ENCODE measurements around the gene ATP5F1D. TPM values are rescaled to one million over a fixed set of nuclear protein-coding genes. Genes with fewer than 3 reads are reported as not detected.

The ATP5F1D gene
- total and polyA plus RNA-seq, 2 of the 13 experiments (the other 11 are each of a cell fraction or from before 2014, with no cell fraction given), result 39.4 to 78.7 TPM

DNA sequence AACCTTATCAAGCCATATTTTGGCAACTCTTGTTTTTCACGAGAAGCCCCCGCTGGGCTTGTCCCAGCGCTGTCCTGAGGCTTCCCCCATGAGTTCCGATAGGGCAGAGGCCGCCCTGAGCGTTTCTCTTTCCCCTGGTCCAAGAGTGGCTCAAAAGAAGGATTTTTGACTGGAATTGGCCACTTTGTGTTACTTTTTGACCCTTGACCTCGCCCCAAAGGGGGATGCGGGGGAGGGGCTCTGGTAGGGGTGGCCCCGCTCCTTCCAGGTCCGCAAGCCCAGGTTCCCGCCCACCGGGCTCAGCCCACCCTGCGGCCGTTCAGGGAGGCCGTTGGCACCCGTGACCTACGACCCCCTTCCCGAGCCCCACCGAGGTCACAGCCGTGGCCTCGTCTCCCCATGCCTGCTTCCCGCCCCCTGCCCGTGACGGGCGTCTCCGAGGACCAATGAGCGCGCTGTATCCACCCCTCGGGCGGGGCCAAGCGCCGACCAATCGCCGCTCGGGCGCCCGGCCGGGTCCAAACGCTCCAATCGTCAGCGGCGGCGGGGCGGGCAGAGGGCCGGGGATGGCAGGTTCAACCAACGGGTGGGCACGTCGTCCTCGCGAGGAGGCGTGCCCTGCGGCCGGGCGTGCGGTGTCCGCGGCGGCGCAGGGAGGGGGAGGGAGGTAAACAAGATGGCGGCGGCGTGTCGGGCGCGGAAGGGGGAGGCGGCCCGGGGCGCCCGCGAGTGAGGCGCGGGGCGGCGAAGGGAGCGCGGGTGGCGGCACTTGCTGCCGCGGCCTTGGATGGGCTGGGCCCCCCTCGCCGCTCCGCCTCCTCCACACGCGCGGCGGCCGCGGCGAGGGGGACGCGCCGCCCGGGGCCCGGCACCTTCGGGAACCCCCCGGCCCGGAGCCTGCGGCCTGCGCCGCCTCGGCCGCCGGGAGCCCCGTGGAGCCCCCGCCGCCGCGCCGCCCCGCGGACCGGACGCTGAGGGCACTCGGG lies 36.1 kb upstream of the ATP5F1D start, which contains the start of gene STK11 (continued):
- TF ChIP-seq, protein P1, sequence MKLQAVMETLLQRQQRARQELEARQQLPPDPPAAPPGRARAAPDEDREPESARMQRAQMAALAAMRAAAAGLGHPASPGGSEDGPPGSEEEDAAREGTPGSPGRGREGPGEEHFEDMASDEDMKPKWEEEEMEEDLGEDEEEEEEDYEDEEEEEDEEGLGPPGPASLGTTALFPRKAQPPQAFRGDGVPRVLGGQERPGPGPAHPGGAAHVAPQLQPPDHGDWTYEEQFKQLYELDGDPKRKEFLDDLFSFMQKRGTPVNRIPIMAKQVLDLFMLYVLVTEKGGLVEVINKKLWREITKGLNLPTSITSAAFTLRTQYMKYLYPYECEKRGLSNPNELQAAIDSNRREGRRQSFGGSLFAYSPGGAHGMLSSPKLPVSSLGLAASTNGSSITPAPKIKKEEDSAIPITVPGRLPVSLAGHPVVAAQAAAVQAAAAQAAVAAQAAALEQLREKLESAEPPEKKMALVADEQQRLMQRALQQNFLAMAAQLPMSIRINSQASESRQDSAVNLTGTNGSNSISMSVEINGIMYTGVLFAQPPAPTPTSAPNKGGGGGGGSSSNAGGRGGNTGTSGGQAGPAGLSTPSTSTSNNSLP (IDR thresholded peaks at IDR 0.05; ENCODE audit: low read depth, low read length), result no peak
- peak; percentile 19; the same call in 1 of the 2 replicates for TF ChIP-seq DMAP1 (CRISPR knock-in tag; IDR thresholded peaks at IDR 0.05)
- TF ChIP-seq, protein P2, sequence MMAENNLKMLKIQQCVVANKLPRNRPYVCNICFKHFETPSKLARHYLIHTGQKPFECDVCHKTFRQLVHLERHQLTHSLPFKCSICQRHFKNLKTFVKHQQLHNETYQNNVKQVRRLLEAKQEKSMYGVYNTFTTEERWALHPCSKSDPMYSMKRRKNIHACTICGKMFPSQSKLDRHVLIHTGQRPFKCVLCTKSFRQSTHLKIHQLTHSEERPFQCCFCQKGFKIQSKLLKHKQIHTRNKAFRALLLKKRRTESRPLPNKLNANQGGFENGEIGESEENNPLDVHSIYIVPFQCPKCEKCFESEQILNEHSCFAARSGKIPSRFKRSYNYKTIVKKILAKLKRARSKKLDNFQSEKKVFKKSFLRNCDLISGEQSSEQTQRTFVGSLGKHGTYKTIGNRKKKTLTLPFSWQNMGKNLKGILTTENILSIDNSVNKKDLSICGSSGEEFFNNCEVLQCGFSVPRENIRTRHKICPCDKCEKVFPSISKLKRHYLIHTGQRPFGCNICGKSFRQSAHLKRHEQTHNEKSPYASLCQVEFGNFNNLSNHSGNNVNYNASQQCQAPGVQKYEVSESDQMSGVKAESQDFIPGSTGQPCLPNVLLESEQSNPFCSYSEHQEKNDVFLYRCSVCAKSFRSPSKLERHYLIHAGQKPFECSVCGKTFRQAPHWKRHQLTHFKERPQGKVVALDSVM (CRISPR knock-in tag; IDR thresholded peaks at IDR 0.05), result peak; percentile 27; the same call in 1 of the 2 replicates
- TF ChIP-seq HNF4A (CRISPR knock-in tag; IDR thresholded peaks at IDR 0.05), result peak; percentile 48; the same call in 1 of the 2 replicates
- TF ChIP-seq, protein P3, sequence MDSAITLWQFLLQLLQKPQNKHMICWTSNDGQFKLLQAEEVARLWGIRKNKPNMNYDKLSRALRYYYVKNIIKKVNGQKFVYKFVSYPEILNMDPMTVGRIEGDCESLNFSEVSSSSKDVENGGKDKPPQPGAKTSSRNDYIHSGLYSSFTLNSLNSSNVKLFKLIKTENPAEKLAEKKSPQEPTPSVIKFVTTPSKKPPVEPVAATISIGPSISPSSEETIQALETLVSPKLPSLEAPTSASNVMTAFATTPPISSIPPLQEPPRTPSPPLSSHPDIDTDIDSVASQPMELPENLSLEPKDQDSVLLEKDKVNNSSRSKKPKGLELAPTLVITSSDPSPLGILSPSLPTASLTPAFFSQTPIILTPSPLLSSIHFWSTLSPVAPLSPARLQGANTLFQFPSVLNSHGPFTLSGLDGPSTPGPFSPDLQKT (CRISPR knock-in tag; IDR thresholded peaks at IDR 0.05; ENCODE audit: borderline replicate concordance), result no peak
- no peak for TF ChIP-seq KAT7 (CRISPR knock-in tag; IDR thresholded peaks at IDR 0.05; ENCODE audit: borderline replicate concordance)
- TF ChIP-seq NFKBIZ (CRISPR knock-in tag; IDR thresholded peaks at IDR 0.05), result no peak
- TF ChIP-seq ZNF296 (CRISPR knock-in tag; conservative IDR thresholded peaks at IDR 0.05), result no peak
- TF ChIP-seq, protein P4, sequence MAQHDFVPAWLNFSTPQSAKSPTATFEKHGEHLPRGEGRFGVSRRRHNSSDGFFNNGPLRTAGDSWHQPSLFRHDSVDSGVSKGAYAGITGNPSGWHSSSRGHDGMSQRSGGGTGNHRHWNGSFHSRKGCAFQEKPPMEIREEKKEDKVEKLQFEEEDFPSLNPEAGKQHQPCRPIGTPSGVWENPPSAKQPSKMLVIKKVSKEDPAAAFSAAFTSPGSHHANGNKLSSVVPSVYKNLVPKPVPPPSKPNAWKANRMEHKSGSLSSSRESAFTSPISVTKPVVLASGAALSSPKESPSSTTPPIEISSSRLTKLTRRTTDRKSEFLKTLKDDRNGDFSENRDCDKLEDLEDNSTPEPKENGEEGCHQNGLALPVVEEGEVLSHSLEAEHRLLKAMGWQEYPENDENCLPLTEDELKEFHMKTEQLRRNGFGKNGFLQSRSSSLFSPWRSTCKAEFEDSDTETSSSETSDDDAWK (CRISPR knock-in tag; IDR thresholded peaks at IDR 0.05), result no peak
- TF ChIP-seq ZNF224 (CRISPR knock-in tag; IDR thresholded peaks at IDR 0.05), result no peak
- TF ChIP-seq ISL2 (CRISPR knock-in tag; IDR thresholded peaks at IDR 0.05), result 0 out of 2 replicates have a peak, but pooled peaks have one; percentile 44
- TF ChIP-seq PHF5A (CRISPR knock-in tag; IDR thresholded peaks at IDR 0.05; ENCODE audit: low read depth, unreplicated experiment), result no peak
- no peak for TF ChIP-seq SUZ12 (IDR thresholded peaks at IDR 0.05; ENCODE audit: low read depth, low read length)
- TF ChIP-seq AGO2 (optimal IDR thresholded peaks at IDR 0.05; ENCODE audit: low read depth, low read length), result no peak
- TF ChIP-seq ZNF788 (CRISPR knock-in tag; IDR thresholded peaks at IDR 0.05; ENCODE audit: borderline replicate concordance), result peak; percentile 68; the same call in 1 of the 2 replicates
- TF ChIP-seq DNMT1 (CRISPR knock-in tag; IDR thresholded peaks at IDR 0.05), result no peak
- peak; percentile 43; the same call in 1 of the 2 replicates for TF ChIP-seq ZSCAN21 (CRISPR knock-in tag; IDR thresholded peaks at IDR 0.05; ENCODE audit: borderline replicate concordance)
- TF ChIP-seq, protein P5, sequence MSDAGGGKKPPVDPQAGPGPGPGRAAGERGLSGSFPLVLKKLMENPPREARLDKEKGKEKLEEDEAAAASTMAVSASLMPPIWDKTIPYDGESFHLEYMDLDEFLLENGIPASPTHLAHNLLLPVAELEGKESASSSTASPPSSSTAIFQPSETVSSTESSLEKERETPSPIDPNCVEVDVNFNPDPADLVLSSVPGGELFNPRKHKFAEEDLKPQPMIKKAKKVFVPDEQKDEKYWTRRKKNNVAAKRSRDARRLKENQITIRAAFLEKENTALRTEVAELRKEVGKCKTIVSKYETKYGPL (CRISPR knock-in tag; IDR thresholded peaks at IDR 0.05), result no peak
- TF ChIP-seq, protein P6, sequence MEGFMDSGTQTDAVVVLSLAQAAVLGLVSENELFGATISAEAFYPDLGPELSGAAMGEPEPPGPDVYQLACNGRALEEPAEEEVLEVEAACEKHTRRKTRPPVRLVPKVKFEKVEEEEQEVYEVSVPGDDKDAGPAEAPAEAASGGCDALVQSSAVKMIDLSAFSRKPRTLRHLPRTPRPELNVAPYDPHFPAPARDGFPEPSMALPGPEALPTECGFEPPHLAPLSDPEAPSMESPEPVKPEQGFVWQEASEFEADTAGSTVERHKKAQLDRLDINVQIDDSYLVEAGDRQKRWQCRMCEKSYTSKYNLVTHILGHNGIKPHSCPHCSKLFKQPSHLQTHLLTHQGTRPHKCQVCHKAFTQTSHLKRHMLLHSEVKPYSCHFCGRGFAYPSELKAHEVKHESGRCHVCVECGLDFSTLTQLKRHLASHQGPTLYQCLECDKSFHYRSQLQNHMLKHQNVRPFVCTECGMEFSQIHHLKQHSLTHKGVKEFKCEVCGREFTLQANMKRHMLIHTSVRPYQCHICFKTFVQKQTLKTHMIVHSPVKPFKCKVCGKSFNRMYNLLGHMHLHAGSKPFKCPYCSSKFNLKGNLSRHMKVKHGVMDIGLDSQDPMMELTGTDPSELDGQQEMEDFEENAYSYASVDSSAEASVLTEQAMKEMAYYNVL (CRISPR knock-in tag; IDR thresholded peaks at IDR 0.05; ENCODE audit: borderline replicate concordance), result peak; percentile 43; the same call in 1 of the 2 replicates

All from HepG2 (cell line).